A673 (cell line): ENCODE measurements around the gene NIT1. TPM values are rescaled to one million over a fixed set of nuclear protein-coding genes. Genes with fewer than 3 reads are reported as not detected.

Experiments
- BruUV-seq: library from RNA; stranded (reverse); fragments of 400-500 nt; replicated peaks from 2 replicates; lab custom pipeline; 2021; lab: Mats Ljungman, UMichigan
- CTCF ChIA-PET: fragments of 300-600 bp; sonication (Branson Sonifier 250); formaldehyde crosslinking; loops from one replicate; lab custom pipeline; 2022; ENCODE audit warnings: antibody characterized with exemption; lab: Charles Lee
- POLR2A ChIA-PET: fragments of 300-600 bp; sonication (Branson Sonifier 250); formaldehyde crosslinking; loops from one replicate; lab custom pipeline; 2022; ENCODE audit warnings: antibody characterized with exemption; ENCODE audit not compliant: low non-redundant PET; lab: Charles Lee
- DNase-seq: peaks from one replicate; pipeline ENCODE4 v3.0.0-alpha.2; 2015; ENCODE audit warnings: low spot score
- H3K27ac ChIP-seq: fragments of 200-600 bp; sonication (generic); 2 replicates; pipeline ENCODE4 v1.5.1; 2016; ENCODE audit warnings: mixed run types, low read depth, mild to moderate bottlenecking, mixed read lengths, antibody characterized with exemption, low read length; ENCODE audit not compliant: poor library complexity, severe bottlenecking
- H3K27me3 ChIP-seq: fragments of 200-600 bp; sonication (generic); replicated peaks from 2 replicates; pipeline ENCODE4 v1.6.1; 2017; ENCODE audit warnings: mixed run types, low read depth, mild to moderate bottlenecking, mixed read lengths, antibody characterized with exemption, low read length; ENCODE audit not compliant: insufficient read depth, poor library complexity
- H3K36me3 ChIP-seq: fragments of 200-600 bp; sonication (generic); 2 replicates; pipeline ENCODE4 v1.6.1; 2016; ENCODE audit warnings: mixed run types, mild to moderate bottlenecking, mixed read lengths, antibody characterized with exemption, low read length; ENCODE audit not compliant: insufficient read depth, poor library complexity, severe bottlenecking
- H3K4me1 ChIP-seq: fragments of 200-600 bp; sonication (generic); 2 replicates; pipeline ENCODE4 v1.6.1; 2017; ENCODE audit warnings: mixed run types, mild to moderate bottlenecking, mixed read lengths, antibody characterized with exemption, low read length; ENCODE audit not compliant: insufficient read depth, poor library complexity, severe bottlenecking
- H3K4me3 ChIP-seq: fragments of 200-600 bp; sonication (generic); 2 replicates; pipeline ENCODE4 v1.5.1; 2016; ENCODE audit warnings: low read depth, mixed run types, mild to moderate bottlenecking, mixed read lengths, low read length; ENCODE audit not compliant: poor library complexity, severe bottlenecking
- H3K9me3 ChIP-seq: fragments of 200-600 bp; sonication (generic); 2 replicates; pipeline ENCODE4 v1.6.1; 2016; ENCODE audit warnings: mixed run types, low read depth, mild to moderate bottlenecking, mixed read lengths, antibody characterized with exemption, low read length; ENCODE audit not compliant: poor library complexity, severe bottlenecking
- EZH2 ChIP-seq: fragments of 200-600 bp; sonication (generic); IDR thresholded peaks from 2 replicates; pipeline ENCODE4 v1.6.1; 2017; ENCODE audit warnings: borderline replicate concordance, low read depth, mild to moderate bottlenecking, mixed read lengths, antibody characterized with exemption, low read length; ENCODE audit not compliant: poor library complexity, severe bottlenecking
- intact Hi-C: fragments of 100-400 bp; cut with micrococcal nuclease; formaldehyde crosslinking; loops from one replicate; pipeline ENCODE4 v1.10.0; 2022; ENCODE audit not compliant: unreplicated experiment
- total RNA-seq: library from RNA; stranded (reverse); gene quantifications from 2 replicates; pipeline ENCODE4 v1.2.3, GENCODE V29; 2021
- TF ChIP-seq, protein P1 (sequence below): fragments of 300-800, 200-600 bp; sonication (generic); conservative IDR thresholded peaks from 2 replicates; pipeline ENCODE4 v1.5.1; 2017; ENCODE audit warnings: low read depth, mild to moderate bottlenecking, antibody characterized with exemption, low read length, moderate library complexity, mixed read lengths

NIT1 gene
- total RNA-seq, 1 experiment from 2014 or later = 29.3 TPM

DNA sequence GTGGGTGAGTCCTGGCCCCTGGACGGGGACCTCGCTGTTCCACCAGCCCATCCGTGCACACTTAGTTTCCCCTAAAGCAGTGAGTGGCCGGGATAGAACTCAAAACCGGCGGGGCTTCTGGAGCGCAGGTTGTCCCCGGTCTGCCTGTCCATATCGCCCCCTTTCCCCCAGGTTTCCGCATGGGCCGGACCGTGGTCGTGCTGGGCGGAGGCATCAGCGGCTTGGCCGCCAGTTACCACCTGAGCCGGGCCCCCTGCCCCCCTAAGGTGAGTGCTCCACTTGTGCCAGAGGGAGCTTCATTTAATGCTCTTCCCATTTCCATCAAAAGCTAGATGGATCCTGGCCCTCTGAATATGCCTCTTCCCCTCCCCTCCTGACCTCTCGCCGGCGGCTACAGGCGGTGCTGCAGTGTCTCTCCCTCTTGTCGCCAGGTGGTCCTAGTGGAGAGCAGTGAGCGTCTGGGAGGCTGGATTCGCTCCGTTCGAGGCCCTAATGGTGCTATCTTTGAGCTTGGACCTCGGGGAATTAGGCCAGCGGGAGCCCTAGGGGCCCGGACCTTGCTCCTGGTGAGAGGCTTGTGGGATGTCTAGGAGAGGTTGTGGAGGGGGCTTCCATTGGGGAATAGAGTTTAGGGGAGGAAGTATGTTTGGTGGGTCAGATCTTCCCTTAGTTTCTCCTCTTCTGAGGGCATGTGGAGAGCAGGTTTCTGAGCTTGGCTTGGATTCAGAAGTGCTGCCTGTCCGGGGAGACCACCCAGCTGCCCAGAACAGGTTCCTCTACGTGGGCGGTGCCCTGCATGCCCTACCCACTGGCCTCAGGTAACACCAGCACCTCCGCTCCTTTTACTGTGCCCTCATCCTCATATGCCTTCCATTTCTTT, 49.0 kb downstream of the NIT1 start:
- DNase-seq = no peak
- Histone ChIP-seq H3K27ac (peak overlapping the region; percentile 69), H3K27me3 (no peaks in the 10 kb centered on the region), H3K4me3 (peak overlapping the region; percentile 83), H3K4me1 (no peaks in the 10 kb centered on the region), H3K36me3 (peaks cover 45% of the 10 kb centered on the region), H3K9me3 (no peaks in the 10 kb centered on the region)
- CTCF ChIA-PET = interaction anchor here (0.6 to 1.6 kb wide), 5 partner anchors 25 to 125 kb away, joined by 4 to 8 read pairs (median 5); partner anchors contain the start of genes ADAMTS4, NDUFS2 and TOMM40L
- TF ChIP-seq, protein P1, sequence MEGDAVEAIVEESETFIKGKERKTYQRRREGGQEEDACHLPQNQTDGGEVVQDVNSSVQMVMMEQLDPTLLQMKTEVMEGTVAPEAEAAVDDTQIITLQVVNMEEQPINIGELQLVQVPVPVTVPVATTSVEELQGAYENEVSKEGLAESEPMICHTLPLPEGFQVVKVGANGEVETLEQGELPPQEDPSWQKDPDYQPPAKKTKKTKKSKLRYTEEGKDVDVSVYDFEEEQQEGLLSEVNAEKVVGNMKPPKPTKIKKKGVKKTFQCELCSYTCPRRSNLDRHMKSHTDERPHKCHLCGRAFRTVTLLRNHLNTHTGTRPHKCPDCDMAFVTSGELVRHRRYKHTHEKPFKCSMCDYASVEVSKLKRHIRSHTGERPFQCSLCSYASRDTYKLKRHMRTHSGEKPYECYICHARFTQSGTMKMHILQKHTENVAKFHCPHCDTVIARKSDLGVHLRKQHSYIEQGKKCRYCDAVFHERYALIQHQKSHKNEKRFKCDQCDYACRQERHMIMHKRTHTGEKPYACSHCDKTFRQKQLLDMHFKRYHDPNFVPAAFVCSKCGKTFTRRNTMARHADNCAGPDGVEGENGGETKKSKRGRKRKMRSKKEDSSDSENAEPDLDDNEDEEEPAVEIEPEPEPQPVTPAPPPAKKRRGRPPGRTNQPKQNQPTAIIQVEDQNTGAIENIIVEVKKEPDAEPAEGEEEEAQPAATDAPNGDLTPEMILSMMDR = no peak
- no peak for TF ChIP-seq EZH2
- TSS peak; percentile 28 for BruUV-seq
- intact Hi-C loops = no loop called here
- POLR2A ChIA-PET = interaction anchor here (0.6 kb wide), 2 partner anchors 35 to 188 kb away, joined by 6 to 8 read pairs; no protein-coding TSS in a partner anchor

DNA sequence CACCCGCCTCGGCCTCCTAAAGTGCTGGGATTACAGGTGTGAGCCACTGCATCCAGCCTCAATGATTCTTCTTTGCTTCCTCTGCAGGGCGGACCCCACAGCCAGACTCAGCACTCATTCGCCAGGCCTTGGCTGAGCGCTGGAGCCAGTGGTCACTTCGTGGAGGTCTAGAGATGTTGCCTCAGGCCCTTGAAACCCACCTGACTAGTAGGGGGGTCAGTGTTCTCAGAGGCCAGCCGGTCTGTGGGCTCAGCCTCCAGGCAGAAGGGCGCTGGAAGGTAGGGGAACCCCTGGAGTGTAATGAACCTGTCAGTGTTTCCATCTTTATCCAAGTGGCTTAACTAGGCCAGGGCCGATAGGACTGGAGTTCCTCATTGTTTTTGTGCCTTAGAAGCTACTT, 51.0 kb downstream of the NIT1 start:
- H3K27ac ChIP-seq = no peak overlapping the region
- peaks cover 46% of the 10 kb centered on the region for H3K36me3 ChIP-seq
- H3K4me1 ChIP-seq = no peaks in the 10 kb centered on the region
- H3K4me3 ChIP-seq = no peak overlapping the region
- no peak for TF ChIP-seq EZH2
- TF ChIP-seq, protein P1 = no peak
- H3K9me3 ChIP-seq = no peaks in the 10 kb centered on the region
- ChIA-PET POLR2A (no interaction called here), CTCF (no interaction called here)
- no peaks in the 10 kb centered on the region for H3K27me3 ChIP-seq
- BruUV-seq = no TSS peak
- no peak for DNase-seq
- intact Hi-C loops = no loop called here

Other genes with a start within 250 kb of the NIT1 start
- gene ITLN1, start 232.9 kb upstream of the NIT1 start, total RNA-seq = not detected in 2 replicates
- gene ITLN2, start 163.3 kb upstream of the NIT1 start, total RNA-seq = not detected in 2 replicates
- 2.3 and 4.1 TPM in 2 replicates for gene F11R, start 97.0 kb upstream of the NIT1 start, total RNA-seq
- 1.2 and 1.3 TPM in 2 replicates for gene TSTD1, start 79.1 kb upstream of the NIT1 start, total RNA-seq
- gene USF1, start 72.1 kb upstream of the NIT1 start, total RNA-seq = 54.5 and 57.9 TPM in 2 replicates
- gene ARHGAP30, start 48.2 kb upstream of the NIT1 start, total RNA-seq = not detected in 2 replicates
- not detected in 2 replicates for gene NECTIN4, start 28.5 kb upstream of the NIT1 start, total RNA-seq
- 1.7 and 4.8 TPM in 2 replicates for gene KLHDC9, start 19.7 kb upstream of the NIT1 start, total RNA-seq
- gene PFDN2, start 68 bp upstream of the NIT1 start, total RNA-seq = 131 and 133 TPM in 2 replicates
- 53.0 and 54.6 TPM in 2 replicates for gene DEDD, start 14.6 kb downstream of the NIT1 start, total RNA-seq
- gene UFC1, start 35.9 kb downstream of the NIT1 start, total RNA-seq = 73.6 and 82.7 TPM in 2 replicates
- 46.2 and 51.8 TPM in 2 replicates for gene USP21, start 41.4 kb downstream of the NIT1 start, total RNA-seq
- gene PPOX, start 48.3 kb downstream of the NIT1 start, total RNA-seq = 24.3 and 25.2 TPM in 2 replicates
- gene B4GALT3, start 59.4 kb downstream of the NIT1 start, total RNA-seq = 47.9 and 55.1 TPM in 2 replicates
- 28.6 and 31.6 TPM in 2 replicates for gene ADAMTS4, start 80.9 kb downstream of the NIT1 start, total RNA-seq
- 123 and 133 TPM in 2 replicates for gene NDUFS2, start 84.3 kb downstream of the NIT1 start, total RNA-seq
- 1.2 and 1.5 TPM in 2 replicates for gene FCER1G, start 97.2 kb downstream of the NIT1 start, total RNA-seq
- not detected in 2 replicates for gene APOA2, start 105.5 kb downstream of the NIT1 start, total RNA-seq
- gene TOMM40L, start 108.0 kb downstream of the NIT1 start, total RNA-seq = 14.0 TPM in 2 replicates
- not detected in 2 replicates for gene NR1I3, start 120.1 kb downstream of the NIT1 start, total RNA-seq
- gene PCP4L1, start 140.6 kb downstream of the NIT1 start, total RNA-seq = not detected in 2 replicates
- 2.6 and 2.8 TPM in 2 replicates for gene MPZ, start 191.9 kb downstream of the NIT1 start, total RNA-seq
- 228 and 249 TPM in 2 replicates for gene SDHC, start 196.3 kb downstream of the NIT1 start, total RNA-seq
- not detected in 2 replicates for gene CFAP126, start 249.8 kb downstream of the NIT1 start, total RNA-seq